Neuronal stem cell (in vitro differentiated cells): ENCODE measurements around the gene ZMYM3.

Source experiments
- DNase-seq: peaks from one replicate; pipeline ENCODE4 v3.0.0-alpha.2; 2013; ENCODE audit warnings: low spot score
- H2AFZ ChIP-seq: one replicate; pipeline ENCODE4 v1.6.1; 2013; ENCODE audit warnings: mild to moderate bottlenecking, low read length, inconsistent platforms
- H2AK5ac ChIP-seq: 2 replicates; pipeline ENCODE4 v1.6.1; 2013; ENCODE audit warnings: low read depth, mild to moderate bottlenecking, inconsistent platforms, low read length, moderate library complexity, mixed read lengths
- H2BK120ac ChIP-seq: 2 replicates; pipeline ENCODE4 v1.6.1; 2013; ENCODE audit warnings: low read depth, mild to moderate bottlenecking, inconsistent platforms, low read length, moderate library complexity, mixed read lengths
- H2BK12ac ChIP-seq: one replicate; pipeline ENCODE4 v1.6.1; 2013; ENCODE audit warnings: low read length, inconsistent platforms
- H2BK15ac ChIP-seq: 2 replicates; pipeline ENCODE4 v1.6.1; 2013; ENCODE audit warnings: mild to moderate bottlenecking, low read length, inconsistent platforms, mixed read lengths
- H2BK5ac ChIP-seq: one replicate; pipeline ENCODE4 v1.6.1; 2013; ENCODE audit warnings: inconsistent platforms, mild to moderate bottlenecking, low read length, moderate library complexity
- H3K14ac ChIP-seq: one replicate; pipeline ENCODE4 v1.6.1; 2013; ENCODE audit warnings: low read length, inconsistent platforms
- H3K18ac ChIP-seq: 2 replicates; pipeline ENCODE4 v1.6.1; 2013; ENCODE audit warnings: low read length, inconsistent platforms
- H3K23ac ChIP-seq: 2 replicates; pipeline ENCODE4 v1.6.1; 2013; ENCODE audit warnings: low read depth, mild to moderate bottlenecking, mixed read lengths, low read length, inconsistent platforms; ENCODE audit not compliant: poor library complexity
- H3K27ac ChIP-seq: replicated peaks from 3 replicates; pipeline ENCODE4 v1.5.1; 2013; ENCODE audit warnings: low read length, inconsistent platforms
- H3K27me3 ChIP-seq, 3 experiments: 2 replicates each; pipeline ENCODE4 v1.6.1; 2013; ENCODE audit warnings: low read length in 3 of 3, mild to moderate bottlenecking in 2 of 3, inconsistent platforms in 1 of 3, low read depth in 1 of 3, mixed read lengths in 1 of 3, moderate library complexity in 1 of 3; ENCODE audit not compliant: control insufficient read depth in 3 of 3, insufficient read depth in 3 of 3
- H3K36me3 ChIP-seq, 2 donors: replicated peaks in 1 of 2; 2 replicates each; pipeline ENCODE4 v1.6.1; 2013; ENCODE audit warnings: low read length in 2 of 2; ENCODE audit not compliant: control insufficient read depth in 2 of 2, insufficient read depth in 2 of 2
- H3K4ac ChIP-seq: 2 replicates; pipeline ENCODE4 v1.6.1; 2013; ENCODE audit warnings: inconsistent platforms, mild to moderate bottlenecking, low read length, moderate library complexity
- H3K4me1 ChIP-seq, 2 donors: 1 replicate in 1 of 2; 2 replicates in 1 of 2; pipeline ENCODE4 v1.6.1; 2013; ENCODE audit warnings: low read length in 2 of 2, low read depth in 1 of 2; ENCODE audit not compliant: control insufficient read depth in 2 of 2, insufficient read depth in 1 of 2
- H3K4me2 ChIP-seq: one replicate; pipeline ENCODE4 v1.6.1; 2013; ENCODE audit warnings: mild to moderate bottlenecking, low read length, inconsistent platforms; ENCODE audit not compliant: insufficient read depth, poor library complexity, severe bottlenecking
- H3K4me3 ChIP-seq, 2 donors: 2 replicates each; pipeline ENCODE4 v1.5.1; 2013; ENCODE audit warnings: low read length in 2 of 2, mild to moderate bottlenecking in 2 of 2, inconsistent platforms in 1 of 2, moderate library complexity in 1 of 2
- H3K79me1 ChIP-seq: one replicate; pipeline ENCODE4 v1.6.1; 2013; ENCODE audit warnings: low read depth, mild to moderate bottlenecking, inconsistent platforms, low read length, moderate library complexity
- H3K9ac ChIP-seq: one replicate; pipeline ENCODE4 v1.6.1; 2013; ENCODE audit warnings: mild to moderate bottlenecking, low read depth, low read length, inconsistent platforms; ENCODE audit not compliant: poor library complexity
- H3K9me3 ChIP-seq, 2 donors: replicated peaks in 1 of 2; 2 replicates each; pipeline versions ENCODE3 to v1.6.1; 2013; ENCODE audit warnings: low read length in 2 of 2, mild to moderate bottlenecking in 2 of 2, inconsistent platforms in 1 of 2, low read depth in 1 of 2, mixed read lengths in 1 of 2, moderate library complexity in 1 of 2; ENCODE audit not compliant: control insufficient read depth in 2 of 2, insufficient read depth in 1 of 2
- H4K8ac ChIP-seq: one replicate; pipeline ENCODE4 v1.6.1; 2013; ENCODE audit warnings: low read depth, mild to moderate bottlenecking, inconsistent platforms, low read length, moderate library complexity
- H4K91ac ChIP-seq: one replicate; pipeline ENCODE4 v1.6.1; 2013; ENCODE audit warnings: low read length, low read depth, mild to moderate bottlenecking, inconsistent platforms; ENCODE audit not compliant: poor library complexity
- WGBS, 2 donors: extraction: QIAGEN DNeasy Blood & Tissue Kit; methylation state at CpG; one replicate each; pipeline ENCODE4 v1.1.7; 2013; ENCODE audit warnings: missing lambda C conversion rate in 2 of 2, mixed read lengths in 1 of 2; ENCODE audit not compliant: insufficient read length in 2 of 2, insufficient replicate concordance in 1 of 2; ENCODE audit errors: extremely low coverage in 2 of 2; 5-methylcytosine and 5-hydroxymethylcytosine counted together

Gene ZMYM3

GRCh38 chrX:71225009-71225408 lies 28.9 kb downstream of the ZMYM3 start:
- H2BK5ac ChIP-seq, result no peak overlapping the region
- no peak overlapping the region for H3K9ac ChIP-seq
- H2BK120ac ChIP-seq, result no peak overlapping the region

DNA sequence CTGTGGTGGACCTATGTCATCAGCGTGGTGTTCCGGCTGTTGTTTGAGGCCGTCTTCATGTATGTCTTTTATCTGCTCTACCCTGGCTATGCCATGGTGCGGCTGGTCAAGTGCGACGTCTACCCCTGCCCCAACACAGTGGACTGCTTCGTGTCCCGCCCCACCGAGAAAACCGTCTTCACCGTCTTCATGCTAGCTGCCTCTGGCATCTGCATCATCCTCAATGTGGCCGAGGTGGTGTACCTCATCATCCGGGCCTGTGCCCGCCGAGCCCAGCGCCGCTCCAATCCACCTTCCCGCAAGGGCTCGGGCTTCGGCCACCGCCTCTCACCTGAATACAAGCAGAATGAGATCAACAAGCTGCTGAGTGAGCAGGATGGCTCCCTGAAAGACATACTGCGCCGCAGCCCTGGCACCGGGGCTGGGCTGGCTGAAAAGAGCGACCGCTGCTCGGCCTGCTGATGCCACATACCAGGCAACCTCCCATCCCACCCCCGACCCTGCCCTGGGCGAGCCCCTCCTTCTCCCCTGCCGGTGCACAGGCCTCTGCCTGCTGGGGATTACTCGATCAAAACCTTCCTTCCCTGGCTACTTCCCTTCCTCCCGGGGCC lies 29.7 kb downstream of the ZMYM3 start:
- Histone ChIP-seq H3K23ac (no peak overlapping the region), H3K4me1 (peaks cover 4 to 11% of the 10 kb centered on the region in 2 donors), H3K36me3 (no peaks in the 10 kb centered on the region), H3K27ac (no peak overlapping the region), H2BK12ac (no peak overlapping the region), H3K27me3 (no peaks in the 10 kb centered on the region), H3K79me1 (no peaks in the 10 kb centered on the region), H4K8ac (no peak overlapping the region), H2AFZ (peak overlapping the region; percentile 50), H3K4me3 (no peak overlapping the region), H3K9me3 (no peaks in the 10 kb centered on the region), H3K4me2 (no peak overlapping the region), H2BK5ac (no peak overlapping the region), H2BK120ac (no peak overlapping the region), H3K4ac (no peak overlapping the region), H3K9ac (peak overlapping the region; percentile 21), H2BK15ac (peak overlapping the region; percentile 37), H3K14ac (no peak overlapping the region), H4K91ac (no peak overlapping the region), H3K18ac (no peak overlapping the region), H2AK5ac (no peak overlapping the region)
- DNase-seq, result no peak
- no CpG with 5 or more reads among the region's 32 CpGs for WGBS, 2 donors

More at GRCh38 chrX:71225009-71225408, 28.9 kb downstream of the ZMYM3 start:
- Histone ChIP-seq H4K91ac (no peak overlapping the region), H4K8ac (no peak overlapping the region), H3K4me2 (no peak overlapping the region), H3K27ac (no peak overlapping the region), H2BK15ac (no peak overlapping the region), H3K18ac (no peak overlapping the region), H3K4me1 (peaks cover 4 to 11% of the 10 kb centered on the region in 2 donors), H3K9me3 (no peaks in the 10 kb centered on the region), H3K4ac (no peak overlapping the region), H3K27me3 (no peaks in the 10 kb centered on the region), H3K23ac (no peak overlapping the region), H2BK12ac (no peak overlapping the region), H2AK5ac (no peak overlapping the region), H3K79me1 (no peaks in the 10 kb centered on the region), H3K4me3 (no peak overlapping the region), H3K14ac (no peak overlapping the region), H2AFZ (peak overlapping the region; percentile 50), H3K36me3 (no peaks in the 10 kb centered on the region)
- no peak for DNase-seq
- no CpG with 5 or more reads among the region's 2 CpGs for WGBS, 2 donors

DNA sequence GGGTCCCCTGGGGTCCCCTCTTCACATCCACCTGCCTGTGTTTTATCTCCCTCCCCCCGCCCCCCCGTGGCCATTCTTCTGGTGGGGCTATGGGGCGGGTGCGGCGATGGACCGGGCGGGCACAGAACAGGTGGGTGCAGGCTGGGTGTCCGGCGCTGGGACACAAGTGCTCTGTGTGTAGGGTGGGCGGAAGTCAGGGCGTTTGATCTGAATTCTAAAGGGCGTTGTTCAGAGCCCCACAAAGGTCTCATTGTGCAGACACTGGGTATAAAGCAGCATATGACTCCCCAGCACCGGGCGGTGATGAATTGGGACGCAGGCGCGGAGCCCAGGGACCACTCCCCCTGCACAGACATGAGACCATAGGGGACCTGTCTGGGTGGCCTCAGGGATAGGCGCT lies 31.0 kb downstream of the ZMYM3 start, which contains the start of gene GJB1:
GJB1 (plus strand) TSS at position 296 of the 400 bp plus-strand sequence. CDS start 484 bp downstream, outside the sequence.
- Histone ChIP-seq H3K9ac (no peak within 1 kb of the TSS), H2AFZ (peak within 1 kb of the TSS; percentile 50), H3K18ac (peak within 1 kb of the TSS; percentile 48), H2BK15ac (no peak within 1 kb of the TSS), H2AK5ac (peak within 1 kb of the TSS; percentile 46), H3K23ac (no peak within 1 kb of the TSS), H3K4me3 (no peak within 1 kb of the TSS), H3K36me3 (no peaks in the 10 kb centered on the region), H4K8ac (peak within 1 kb of the TSS; percentile 6), H3K27me3 (no peaks in the 10 kb centered on the region), H3K4me2 (no peak within 1 kb of the TSS), H2BK5ac (no peak within 1 kb of the TSS), H3K9me3 (no peaks in the 10 kb centered on the region), H3K4ac (no peak within 1 kb of the TSS), H3K79me1 (no peaks in the 10 kb centered on the region), H2BK120ac (no peak within 1 kb of the TSS), H3K14ac (no peak within 1 kb of the TSS), H4K91ac (no peak within 1 kb of the TSS), H3K27ac (no peak within 1 kb of the TSS), H3K4me1 (peaks cover 4 to 11% of the 10 kb centered on the region in 2 donors), H2BK12ac (peak within 1 kb of the TSS; percentile 73)
- no CpG with 5 or more reads among the region's 18 CpGs for WGBS, 2 donors
- DNase-seq, result no peak

DNA sequence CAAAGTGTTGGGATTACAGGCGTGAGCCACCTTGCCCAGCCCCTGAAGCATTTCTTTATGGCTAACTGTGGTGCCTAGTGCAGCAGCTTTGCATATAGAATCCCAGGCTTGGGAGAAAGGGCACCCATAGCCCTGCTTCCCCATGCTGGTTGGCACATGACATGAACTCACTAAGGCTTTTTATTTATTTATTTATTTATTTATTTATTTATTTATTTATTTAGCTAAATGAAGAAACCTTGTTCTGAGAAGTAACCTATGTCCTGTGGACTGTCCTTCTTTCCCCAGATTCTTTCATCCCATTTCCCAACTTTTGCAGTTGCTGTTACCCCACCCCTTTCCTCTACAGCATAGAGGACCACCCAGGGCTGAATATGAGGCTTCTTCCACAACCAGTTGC lies 32.8 kb downstream of the ZMYM3 start:
- no peaks in the 10 kb centered on the region for H3K9me3 ChIP-seq
- no peak overlapping the region for H2BK5ac ChIP-seq
- no peak overlapping the region for H3K14ac ChIP-seq
- peaks cover 6 to 16% of the 10 kb centered on the region in 2 donors for H3K4me1 ChIP-seq
- no peak overlapping the region for H2BK120ac ChIP-seq
- H3K36me3 ChIP-seq, result no peaks in the 10 kb centered on the region
- no peak overlapping the region for H3K23ac ChIP-seq
- DNase-seq, result no peak
- H3K79me1 ChIP-seq, result no peaks in the 10 kb centered on the region
- no peak overlapping the region for H4K91ac ChIP-seq
- no peak overlapping the region for H3K4ac ChIP-seq
- no peak overlapping the region for H4K8ac ChIP-seq
- no CpG with 5 or more reads among the region's 1 CpG for WGBS, 2 donors
- no peak overlapping the region for H3K9ac ChIP-seq
- H2AFZ ChIP-seq, result no peak overlapping the region
- H2AK5ac ChIP-seq, result no peak overlapping the region
- no peak overlapping the region for H3K27ac ChIP-seq
- H3K18ac ChIP-seq, result no peak overlapping the region
- H2BK15ac ChIP-seq, result no peak overlapping the region
- H3K4me2 ChIP-seq, result no peak overlapping the region
- H3K4me3 ChIP-seq, result no peak overlapping the region
- no peak overlapping the region for H2BK12ac ChIP-seq
- no peaks in the 10 kb centered on the region for H3K27me3 ChIP-seq
